Measurements from ENCODE around the gene TSGA10.

Gene TSGA10

GRCh38 chr2:98947554-98947953 lies 207.2 kb downstream of the TSGA10 start:
- no peak for DNase-seq (ENCODE audit: low read depth in 2 of 2)
